IMR-90 (cell line): ENCODE measurements around the gene TRIM37.

ENCODE experiments used
- BHLHE40 ChIP-seq: fragments of 150-350 bp; IDR thresholded peaks from 2 replicates; pipeline ENCODE4 v1.6.1; 2016; ENCODE audit warnings: mild to moderate bottlenecking, low read depth, low read length
- CEBPB ChIP-seq: IDR thresholded peaks from 2 replicates; pipeline ENCODE4 v1.6.1; 2012; ENCODE audit warnings: low read depth, low read length, improper control_type of control experiment
- CHD1 ChIP-seq: IDR thresholded peaks from 2 replicates; pipeline ENCODE4 v1.6.1; 2012; ENCODE audit warnings: low read depth, low read length, improper control_type of control experiment
- CTCF ChIP-seq: conservative IDR thresholded peaks from 2 replicates; pipeline ENCODE4 v1.5.1; 2012; ENCODE audit warnings: mild to moderate bottlenecking, low read depth, low read length, improper control_type of control experiment
- ELK1 ChIP-seq: fragments of 150-350 bp; IDR thresholded peaks from 2 replicates; pipeline ENCODE4 v1.6.1; 2016; ENCODE audit warnings: low read depth, mild to moderate bottlenecking, low read length, moderate library complexity, borderline replicate concordance
- POLR2A ChIP-seq: IDR thresholded peaks from 2 replicates; pipeline ENCODE4 v1.6.1; 2012; ENCODE audit warnings: mild to moderate bottlenecking, low read depth, low read length
- RCOR1 ChIP-seq: IDR thresholded peaks from 2 replicates; pipeline ENCODE4 v1.6.1; 2012; ENCODE audit warnings: mild to moderate bottlenecking, low read length, improper control_type of control experiment; ENCODE audit not compliant: insufficient replicate concordance
- USF2 ChIP-seq: fragments of 150-350 bp; IDR thresholded peaks from 2 replicates; pipeline ENCODE4 v1.6.1; 2017; ENCODE audit warnings: mild to moderate bottlenecking, antibody characterized with exemption, low read length, low read depth

- TF ChIP-seq CTCF = no peak
- TF ChIP-seq RCOR1 = no peak
- TF ChIP-seq CEBPB = no peak
- TF ChIP-seq CHD1 = no peak
- no peak for TF ChIP-seq BHLHE40
- TF ChIP-seq ELK1 = no peak
- no peak for TF ChIP-seq USF2
- no peak for TF ChIP-seq POLR2A
Measured at GRCh38 chr17:59126809-59127417, 20.2 kb upstream of the TRIM37 start.
